Caco-2 (cell line): ENCODE data around the gene ANKRD13A. TPM values are rescaled to one million over a fixed set of nuclear protein-coding genes. Genes with fewer than 3 reads are reported as not detected.

Experiments used
- BruUV-seq: library from RNA; stranded (reverse); fragments of 400-500 nt; replicated peaks from 2 replicates; lab custom pipeline; 2021; lab: Mats Ljungman, UMichigan
- CTCF ChIA-PET: fragments of 300-600 bp; sonication (Branson Sonifier 250); formaldehyde crosslinking; loops from one replicate; lab custom pipeline; 2022; ENCODE audit warnings: antibody characterized with exemption; lab: Charles Lee
- POLR2A ChIA-PET: fragments of 300-600 bp; sonication (Branson Sonifier 250); formaldehyde crosslinking; loops from one replicate; lab custom pipeline; 2022; ENCODE audit warnings: antibody characterized with exemption; lab: Charles Lee
- DNase-seq, 2 experiments: peaks; one replicate each; pipeline versions ENCODE4 v3.0.0 to v3.0.0-alpha.2; 2020 to 2022
- H3K27me3 ChIP-seq: replicated peaks from 2 replicates; pipeline ENCODE4 v1.6.0; 2011; ENCODE audit warnings: low read length; ENCODE audit not compliant: control insufficient read depth, insufficient read depth
- H3K36me3 ChIP-seq: 2 replicates; pipeline ENCODE4 v1.5.1; 2011; ENCODE audit warnings: low read length; ENCODE audit not compliant: control insufficient read depth, insufficient read depth
- H3K4me1 ChIP-seq: fragments of 250-450 bp; sonication (Bioruptor Pico); 2 replicates; pipeline ENCODE4 v1.5.1; 2020; ENCODE audit warnings: mild to moderate bottlenecking
- H3K4me3 ChIP-seq: 2 replicates; pipeline ENCODE4 v1.5.1; 2011; ENCODE audit warnings: low read depth, mild to moderate bottlenecking, control low read depth, low read length
- H3K9me3 ChIP-seq: fragments of 250-450 bp; sonication (Bioruptor Pico); 2 replicates; pipeline ENCODE4 v1.5.1; 2020; ENCODE audit warnings: mild to moderate bottlenecking, moderate library complexity
- H3K27ac Mint-ChIP-seq: one replicate; pipeline ENCODE4 v1.8.0; 2022; ENCODE audit warnings: mixed read lengths; ENCODE audit not compliant: unreplicated experiment
- H3K27me3 Mint-ChIP-seq: one replicate; pipeline ENCODE4 v1.8.0; 2022; ENCODE audit warnings: mixed read lengths; ENCODE audit not compliant: insufficient read depth, unreplicated experiment
- H3K36me3 Mint-ChIP-seq: one replicate; pipeline ENCODE4 v1.8.0; 2022; ENCODE audit warnings: mild to moderate bottlenecking, mixed read lengths; ENCODE audit not compliant: insufficient read depth, unreplicated experiment
- H3K4me1 Mint-ChIP-seq: one replicate; pipeline ENCODE4 v1.8.0; 2022; ENCODE audit warnings: low read depth, mixed read lengths; ENCODE audit not compliant: unreplicated experiment
- H3K4me3 Mint-ChIP-seq: one replicate; pipeline ENCODE4 v1.8.0; 2022; ENCODE audit warnings: mild to moderate bottlenecking, moderate library complexity, mixed read lengths; ENCODE audit not compliant: unreplicated experiment
- H3K9me3 Mint-ChIP-seq: one replicate; pipeline ENCODE4 v1.8.0; 2022; ENCODE audit warnings: mixed read lengths; ENCODE audit not compliant: unreplicated experiment
- intact Hi-C: fragments of 100-400 bp; cut with micrococcal nuclease; formaldehyde crosslinking; loops from one replicate; pipeline ENCODE4 v1.10.0; 2022; ENCODE audit not compliant: unreplicated experiment
- total RNA-seq: library from RNA; stranded (reverse); gene quantifications from 2 replicates; pipeline ENCODE4 v1.2.3, GENCODE V29; 2022
- TF ChIP-seq, protein P1 (sequence below), 2 experiments: fragments of 200-600 bp in 1 of 2; IDR thresholded peaks; 1 replicate in 1 of 2; 2 replicates in 1 of 2; pipeline versions ENCODE4 v1.5.1 to v1.8.0; 2011 to 2022; ENCODE audit warnings: antibody characterized with exemption in 1 of 2, control low read depth in 1 of 2, inconsistent platforms in 1 of 2, low read depth in 1 of 2, low read length in 1 of 2, mild to moderate bottlenecking in 1 of 2, moderate library complexity in 1 of 2; ENCODE audit not compliant: insufficient read depth in 1 of 2, severe bottlenecking in 1 of 2, unreplicated experiment in 1 of 2

The ANKRD13A gene
- total RNA-seq, 1 experiment from 2014 or later: 42.2 TPM

DNA sequence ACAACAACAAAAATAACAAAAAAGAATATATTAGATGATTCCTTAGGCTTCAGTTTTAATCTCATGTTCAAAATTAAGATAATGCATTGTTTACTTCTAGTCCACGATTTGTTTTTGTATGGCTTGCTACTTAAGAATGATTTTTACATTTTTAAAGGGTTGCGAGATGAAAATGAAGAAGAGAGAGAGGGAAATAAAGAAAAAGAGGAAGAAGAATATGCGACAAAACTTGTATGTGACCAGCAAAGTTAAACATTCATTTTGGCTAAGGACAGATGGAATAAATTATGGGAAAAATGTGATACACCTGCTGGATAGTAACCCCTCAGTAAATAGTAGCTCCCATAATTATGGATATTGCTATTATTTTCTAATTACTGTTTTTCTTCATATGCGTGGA is 1.8 kb upstream of the ANKRD13A start:
- TF ChIP-seq, protein P1, sequence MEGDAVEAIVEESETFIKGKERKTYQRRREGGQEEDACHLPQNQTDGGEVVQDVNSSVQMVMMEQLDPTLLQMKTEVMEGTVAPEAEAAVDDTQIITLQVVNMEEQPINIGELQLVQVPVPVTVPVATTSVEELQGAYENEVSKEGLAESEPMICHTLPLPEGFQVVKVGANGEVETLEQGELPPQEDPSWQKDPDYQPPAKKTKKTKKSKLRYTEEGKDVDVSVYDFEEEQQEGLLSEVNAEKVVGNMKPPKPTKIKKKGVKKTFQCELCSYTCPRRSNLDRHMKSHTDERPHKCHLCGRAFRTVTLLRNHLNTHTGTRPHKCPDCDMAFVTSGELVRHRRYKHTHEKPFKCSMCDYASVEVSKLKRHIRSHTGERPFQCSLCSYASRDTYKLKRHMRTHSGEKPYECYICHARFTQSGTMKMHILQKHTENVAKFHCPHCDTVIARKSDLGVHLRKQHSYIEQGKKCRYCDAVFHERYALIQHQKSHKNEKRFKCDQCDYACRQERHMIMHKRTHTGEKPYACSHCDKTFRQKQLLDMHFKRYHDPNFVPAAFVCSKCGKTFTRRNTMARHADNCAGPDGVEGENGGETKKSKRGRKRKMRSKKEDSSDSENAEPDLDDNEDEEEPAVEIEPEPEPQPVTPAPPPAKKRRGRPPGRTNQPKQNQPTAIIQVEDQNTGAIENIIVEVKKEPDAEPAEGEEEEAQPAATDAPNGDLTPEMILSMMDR (IDR thresholded peaks at IDR 0.05; ENCODE audit: insufficient read depth in 1 of 2, low read depth in 1 of 2, low read length in 1 of 2, severe bottlenecking in 1 of 2, unreplicated experiment in 1 of 2): no peak
- H3K27me3 Mint-ChIP-seq: no peaks in the 10 kb centered on the region
- H3K4me1 Mint-ChIP-seq: peaks cover 18% of the 10 kb centered on the region
- H3K27ac Mint-ChIP-seq: no peak overlapping the region
- peaks cover 14% of the 10 kb centered on the region for H3K36me3 Mint-ChIP-seq
- Histone ChIP-seq H3K4me1 (peaks cover 19% of the 10 kb centered on the region), H3K9me3 (no peaks in the 10 kb centered on the region), H3K4me3 (no peak overlapping the region), H3K27me3 (no peaks in the 10 kb centered on the region), H3K36me3 (no peaks in the 10 kb centered on the region)
- H3K4me3 Mint-ChIP-seq: peak overlapping the region; percentile 91
- BruUV-seq: no TSS peak
- intact Hi-C loops: loop anchor here (5.0 kb wide), 1 partner anchor 40 kb away; no protein-coding TSS in a partner anchor
- CTCF ChIA-PET: no interaction called here
- POLR2A ChIA-PET: no interaction called here
- no peak for DNase-seq
- H3K9me3 Mint-ChIP-seq: no peaks in the 10 kb centered on the region

DNA sequence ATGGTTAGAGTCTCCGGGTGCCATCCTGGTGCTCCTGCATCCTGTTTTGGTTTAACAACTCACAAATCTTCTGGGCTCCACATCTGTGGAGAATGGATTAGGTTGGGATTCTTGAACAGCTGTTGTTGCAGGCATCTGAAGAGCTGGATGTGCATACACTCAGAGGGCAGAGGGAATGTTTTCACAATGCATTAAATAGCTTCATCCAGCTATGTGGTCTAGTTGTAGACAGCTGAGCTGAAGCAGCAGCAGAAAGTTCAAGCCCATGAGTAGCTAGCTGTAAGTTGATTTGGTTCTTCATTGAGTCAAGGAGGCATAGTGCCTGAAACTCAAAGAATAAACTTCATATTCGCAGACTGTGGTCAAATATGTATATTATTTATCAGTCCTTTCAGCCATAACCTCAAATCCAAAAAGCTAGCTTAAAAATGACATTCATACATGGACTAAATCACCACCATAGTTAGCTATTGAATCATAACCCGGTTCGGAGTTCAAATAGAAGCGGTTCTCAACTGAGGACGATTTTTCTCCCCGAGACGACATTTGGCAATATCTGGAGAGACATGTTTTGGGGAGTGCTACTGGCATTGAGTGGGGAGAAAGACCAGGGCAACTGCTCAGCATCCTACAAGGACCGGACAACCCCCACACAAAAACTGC is 858 bp upstream of the ANKRD13A start:
- POLR2A ChIA-PET: no interaction called here
- H3K36me3 Mint-ChIP-seq: peaks cover 22% of the 10 kb centered on the region
- intact Hi-C loops: loop anchor here (5.0 kb wide), 1 partner anchor 39 kb away; no protein-coding TSS in a partner anchor

DNA sequence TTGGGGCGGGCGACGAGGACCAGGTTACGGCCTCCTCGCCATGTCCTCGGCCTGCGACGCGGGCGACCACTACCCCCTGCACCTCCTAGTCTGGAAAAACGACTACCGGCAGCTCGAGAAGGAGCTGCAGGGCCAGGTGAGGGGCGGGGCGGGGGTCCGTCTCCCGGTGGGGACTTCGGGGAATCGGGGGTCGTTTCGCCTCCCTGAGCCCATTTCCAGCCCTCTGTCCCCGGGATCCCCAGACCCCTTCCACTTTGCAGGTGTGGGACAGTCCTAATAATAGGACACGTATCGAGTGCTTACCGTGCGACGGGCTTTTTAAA is 380 bp downstream of the ANKRD13A start:
- peak overlapping the region; percentile 70 for H3K27ac Mint-ChIP-seq
- no TSS peak for BruUV-seq
- peaks cover 24% of the 10 kb centered on the region for H3K4me1 Mint-ChIP-seq
- TF ChIP-seq, protein P1 (IDR thresholded peaks at IDR 0.05; ENCODE audit: insufficient read depth in 1 of 2, low read depth in 1 of 2, low read length in 1 of 2, severe bottlenecking in 1 of 2, unreplicated experiment in 1 of 2): no peak
- peak overlapping the region; percentile 91 for H3K4me3 Mint-ChIP-seq
- Histone ChIP-seq H3K36me3 (no peaks in the 10 kb centered on the region; the same call in 1 of the 2 replicates), H3K27me3 (no peaks in the 10 kb centered on the region), H3K4me3 (peak overlapping the region; percentile 74), H3K4me1 (peaks cover 14% of the 10 kb centered on the region), H3K9me3 (no peaks in the 10 kb centered on the region)
- no peaks in the 10 kb centered on the region for H3K27me3 Mint-ChIP-seq
- no peaks in the 10 kb centered on the region for H3K9me3 Mint-ChIP-seq
- intact Hi-C loops: loop anchor here (5.0 kb wide), 1 partner anchor 38 kb away; no protein-coding TSS in a partner anchor
- POLR2A ChIA-PET: interaction anchor here (0.8 kb wide), 1 partner anchor 595 kb away, joined by 7 read pairs; no protein-coding TSS in a partner anchor
- peaks cover 24% of the 10 kb centered on the region for H3K36me3 Mint-ChIP-seq
- no peak for DNase-seq
- CTCF ChIA-PET: interaction anchor here (0.6 kb wide), 1 partner anchor 1268 kb away, joined by 3 read pairs; no protein-coding TSS in a partner anchor

More for the DNA sequence above, 858 bp upstream of the ANKRD13A start:
- H3K9me3 ChIP-seq: no peaks in the 10 kb centered on the region
- H3K4me1 ChIP-seq: peaks cover 19% of the 10 kb centered on the region
- DNase-seq: no peak
- peak overlapping the region; percentile 100 for H3K27ac Mint-ChIP-seq
- no peaks in the 10 kb centered on the region for H3K27me3 ChIP-seq
- no peaks in the 10 kb centered on the region for H3K9me3 Mint-ChIP-seq
- peak overlapping the region; percentile 74 for H3K4me3 ChIP-seq
- TF ChIP-seq, protein P1 (IDR thresholded peaks at IDR 0.05; ENCODE audit: insufficient read depth in 1 of 2, low read depth in 1 of 2, low read length in 1 of 2, severe bottlenecking in 1 of 2, unreplicated experiment in 1 of 2): no peak
- H3K27me3 Mint-ChIP-seq: no peaks in the 10 kb centered on the region
- H3K36me3 ChIP-seq: no peaks in the 10 kb centered on the region; the same call in 1 of the 2 replicates
- BruUV-seq: no TSS peak
- H3K4me3 Mint-ChIP-seq: peak overlapping the region; percentile 91
- peaks cover 26% of the 10 kb centered on the region for H3K4me1 Mint-ChIP-seq
- CTCF ChIA-PET: interaction anchor here (0.6 kb wide), 2 partner anchors 18 to 126 kb away, joined by 3 to 4 read pairs; partner anchors contain the start of gene IFT81
